HL-60 (cell line): ENCODE measurements around the gene ENPP7.

Experiments
- DNase-seq, 2 experiments: peaks; one replicate each; pipeline ENCODE4 v3.0.0-alpha.2; 2010 to 2020; ENCODE audit warnings: low read depth in 1 of 2, low spot score in 1 of 2
- H3K27ac ChIP-seq: fragments of 250-450 bp; sonication (Bioruptor Pico); replicated peaks from 2 replicates; pipeline ENCODE4 v1.5.1; 2020; ENCODE audit warnings: mild to moderate bottlenecking, moderate library complexity
- H3K27me3 ChIP-seq: fragments of 250-450 bp; sonication (Bioruptor Pico); 2 replicates; pipeline ENCODE4 v1.5.1; 2021; ENCODE audit warnings: mild to moderate bottlenecking, moderate library complexity; ENCODE audit not compliant: insufficient read depth, poor library complexity, severe bottlenecking
- H3K4me3 ChIP-seq: replicated peaks from 2 replicates; pipeline ENCODE4 v1.5.1; 2011; ENCODE audit warnings: mild to moderate bottlenecking, control low read depth, low read length; ENCODE audit not compliant: insufficient read depth
- GABPA ChIP-seq: IDR thresholded peaks from 2 replicates; pipeline ENCODE4 v1.6.1; 2012; ENCODE audit warnings: low read depth
- POLR2AphosphoS5 ChIP-seq: IDR thresholded peaks from 2 replicates; pipeline ENCODE4 v1.6.1; 2012; ENCODE audit warnings: low read depth
- SPI1 ChIP-seq: IDR thresholded peaks from 2 replicates; pipeline ENCODE4 v1.6.1; 2012; ENCODE audit warnings: low read depth, mild to moderate bottlenecking, borderline replicate concordance
- TF ChIP-seq, protein P1 (sequence below): IDR thresholded peaks from 2 replicates; pipeline ENCODE4 v1.6.1; 2012; ENCODE audit warnings: low read depth; ENCODE audit not compliant: insufficient replicate concordance
- TF ChIP-seq, protein P2 (sequence below): IDR thresholded peaks from one replicate; pipeline ENCODE4 v1.5.1; 2011; ENCODE audit warnings: low read length, control low read depth, inconsistent platforms; ENCODE audit not compliant: insufficient read depth

The ENPP7 gene

DNA sequence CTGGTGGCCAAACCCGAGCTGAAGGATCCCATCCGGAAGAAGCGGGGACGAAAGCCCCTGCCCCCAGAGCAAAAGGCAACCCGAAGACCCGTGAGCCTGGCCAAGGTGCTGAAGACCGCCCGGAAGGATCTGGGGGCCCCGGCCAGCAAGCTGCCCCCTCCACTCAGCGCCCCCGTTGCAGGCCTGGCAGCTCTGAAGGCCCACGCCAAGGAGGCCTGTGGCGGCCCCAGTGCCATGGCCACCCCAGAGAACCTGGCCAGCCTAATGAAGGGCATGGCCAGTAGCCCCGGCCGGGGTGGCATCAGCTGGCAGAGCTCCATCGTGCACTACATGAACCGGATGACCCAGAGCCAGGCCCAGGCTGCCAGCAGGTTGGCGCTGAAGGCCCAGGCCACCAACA is 53.1 kb downstream of the ENPP7 start:
- Histone ChIP-seq H3K4me3 (no peak overlapping the region), H3K27ac (no peak overlapping the region), H3K27me3 (peaks cover 14% of the 10 kb centered on the region)
- DNase-seq: no peak
- TF ChIP-seq GABPA (no peak), POLR2AphosphoS5 (no peak), SPI1 (no peak)
- TF ChIP-seq, protein P1, sequence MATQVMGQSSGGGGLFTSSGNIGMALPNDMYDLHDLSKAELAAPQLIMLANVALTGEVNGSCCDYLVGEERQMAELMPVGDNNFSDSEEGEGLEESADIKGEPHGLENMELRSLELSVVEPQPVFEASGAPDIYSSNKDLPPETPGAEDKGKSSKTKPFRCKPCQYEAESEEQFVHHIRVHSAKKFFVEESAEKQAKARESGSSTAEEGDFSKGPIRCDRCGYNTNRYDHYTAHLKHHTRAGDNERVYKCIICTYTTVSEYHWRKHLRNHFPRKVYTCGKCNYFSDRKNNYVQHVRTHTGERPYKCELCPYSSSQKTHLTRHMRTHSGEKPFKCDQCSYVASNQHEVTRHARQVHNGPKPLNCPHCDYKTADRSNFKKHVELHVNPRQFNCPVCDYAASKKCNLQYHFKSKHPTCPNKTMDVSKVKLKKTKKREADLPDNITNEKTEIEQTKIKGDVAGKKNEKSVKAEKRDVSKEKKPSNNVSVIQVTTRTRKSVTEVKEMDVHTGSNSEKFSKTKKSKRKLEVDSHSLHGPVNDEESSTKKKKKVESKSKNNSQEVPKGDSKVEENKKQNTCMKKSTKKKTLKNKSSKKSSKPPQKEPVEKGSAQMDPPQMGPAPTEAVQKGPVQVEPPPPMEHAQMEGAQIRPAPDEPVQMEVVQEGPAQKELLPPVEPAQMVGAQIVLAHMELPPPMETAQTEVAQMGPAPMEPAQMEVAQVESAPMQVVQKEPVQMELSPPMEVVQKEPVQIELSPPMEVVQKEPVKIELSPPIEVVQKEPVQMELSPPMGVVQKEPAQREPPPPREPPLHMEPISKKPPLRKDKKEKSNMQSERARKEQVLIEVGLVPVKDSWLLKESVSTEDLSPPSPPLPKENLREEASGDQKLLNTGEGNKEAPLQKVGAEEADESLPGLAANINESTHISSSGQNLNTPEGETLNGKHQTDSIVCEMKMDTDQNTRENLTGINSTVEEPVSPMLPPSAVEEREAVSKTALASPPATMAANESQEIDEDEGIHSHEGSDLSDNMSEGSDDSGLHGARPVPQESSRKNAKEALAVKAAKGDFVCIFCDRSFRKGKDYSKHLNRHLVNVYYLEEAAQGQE: no peak
- TF ChIP-seq, protein P2, sequence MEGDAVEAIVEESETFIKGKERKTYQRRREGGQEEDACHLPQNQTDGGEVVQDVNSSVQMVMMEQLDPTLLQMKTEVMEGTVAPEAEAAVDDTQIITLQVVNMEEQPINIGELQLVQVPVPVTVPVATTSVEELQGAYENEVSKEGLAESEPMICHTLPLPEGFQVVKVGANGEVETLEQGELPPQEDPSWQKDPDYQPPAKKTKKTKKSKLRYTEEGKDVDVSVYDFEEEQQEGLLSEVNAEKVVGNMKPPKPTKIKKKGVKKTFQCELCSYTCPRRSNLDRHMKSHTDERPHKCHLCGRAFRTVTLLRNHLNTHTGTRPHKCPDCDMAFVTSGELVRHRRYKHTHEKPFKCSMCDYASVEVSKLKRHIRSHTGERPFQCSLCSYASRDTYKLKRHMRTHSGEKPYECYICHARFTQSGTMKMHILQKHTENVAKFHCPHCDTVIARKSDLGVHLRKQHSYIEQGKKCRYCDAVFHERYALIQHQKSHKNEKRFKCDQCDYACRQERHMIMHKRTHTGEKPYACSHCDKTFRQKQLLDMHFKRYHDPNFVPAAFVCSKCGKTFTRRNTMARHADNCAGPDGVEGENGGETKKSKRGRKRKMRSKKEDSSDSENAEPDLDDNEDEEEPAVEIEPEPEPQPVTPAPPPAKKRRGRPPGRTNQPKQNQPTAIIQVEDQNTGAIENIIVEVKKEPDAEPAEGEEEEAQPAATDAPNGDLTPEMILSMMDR: no peak

DNA sequence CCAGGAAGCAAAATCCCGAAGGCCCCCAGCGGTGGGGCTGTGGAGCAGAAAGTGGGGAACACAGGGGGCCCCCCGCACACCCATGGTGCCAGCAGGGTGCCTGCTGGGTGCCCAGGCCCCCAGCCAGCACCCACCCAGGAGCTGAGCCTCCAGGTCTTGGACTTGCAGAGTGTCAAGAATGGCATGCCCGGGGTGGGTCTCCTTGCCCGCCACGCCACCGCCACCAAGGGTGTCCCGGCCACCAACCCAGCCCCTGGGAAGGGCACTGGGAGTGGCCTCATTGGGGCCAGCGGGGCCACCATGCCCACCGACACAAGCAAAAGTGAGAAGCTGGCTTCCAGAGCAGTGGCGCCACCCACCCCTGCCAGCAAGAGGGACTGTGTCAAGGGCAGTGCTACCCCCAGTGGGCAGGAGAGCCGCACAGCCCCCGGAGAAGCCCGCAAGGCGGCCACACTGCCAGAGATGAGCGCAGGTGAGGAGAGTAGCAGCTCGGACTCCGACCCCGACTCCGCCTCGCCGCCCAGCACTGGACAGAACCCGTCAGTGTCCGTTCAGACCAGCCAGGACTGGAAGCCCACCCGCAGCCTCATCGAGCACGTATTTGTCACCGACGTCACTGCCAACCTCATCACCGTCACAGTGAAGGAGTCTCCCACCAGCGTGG is 53.7 kb downstream of the ENPP7 start:
- H3K4me3 ChIP-seq: no peak overlapping the region
- no peak overlapping the region for H3K27ac ChIP-seq
- TF ChIP-seq GABPA: no peak
- TF ChIP-seq, protein P2: no peak
- no peak for TF ChIP-seq SPI1
- TF ChIP-seq, protein P1: no peak
- no peak for TF ChIP-seq POLR2AphosphoS5
- DNase-seq: no peak
- peaks cover 20% of the 10 kb centered on the region for H3K27me3 ChIP-seq

DNA sequence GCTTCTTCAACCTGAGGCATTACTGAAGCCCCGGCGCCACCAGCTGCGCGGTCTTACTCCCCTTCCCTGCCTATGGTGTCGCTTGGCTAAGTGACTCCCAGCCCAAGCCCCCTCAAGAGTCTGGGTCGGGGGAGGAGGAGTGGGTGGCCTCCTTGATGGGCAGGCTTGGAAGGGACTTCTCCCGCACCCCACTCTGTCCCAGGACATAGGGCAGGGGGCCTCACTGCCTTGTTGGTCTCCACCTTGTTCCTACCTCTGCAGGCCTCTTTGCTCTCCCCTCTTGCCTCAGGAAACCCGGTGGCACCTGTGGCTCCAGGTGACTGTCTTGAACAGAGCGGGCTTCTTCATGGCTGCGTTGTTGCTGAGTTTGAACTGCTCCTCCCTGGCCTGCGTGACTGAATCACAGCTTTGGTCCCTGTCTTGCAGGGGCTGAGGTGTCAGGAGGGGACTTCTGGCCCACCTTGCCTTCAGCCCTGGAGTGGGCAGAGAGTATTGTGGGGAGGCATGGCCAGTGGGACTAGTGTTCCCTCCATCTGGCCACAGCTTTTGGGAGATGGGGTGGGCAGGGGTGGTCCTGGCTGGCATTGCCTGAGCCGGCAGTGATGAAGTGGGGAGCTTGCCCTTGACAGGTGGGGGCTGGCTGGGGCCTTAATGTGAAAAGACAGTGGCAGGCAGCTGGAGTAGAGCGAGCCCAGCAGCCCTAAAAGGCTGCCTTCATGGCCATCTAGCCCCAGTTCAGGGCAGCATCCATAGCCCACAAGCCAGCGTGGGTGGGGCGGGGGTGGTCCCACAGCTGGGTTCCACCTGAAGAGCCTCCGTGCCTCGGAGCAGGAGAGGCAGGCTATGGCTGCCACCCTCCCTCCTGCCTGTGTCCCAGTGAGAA is 54.5 kb downstream of the ENPP7 start:
- H3K27me3 ChIP-seq: peaks cover 27% of the 10 kb centered on the region
- H3K4me3 ChIP-seq: no peak overlapping the region
- no peak overlapping the region for H3K27ac ChIP-seq
- TF ChIP-seq, protein P1: no peak
- no peak for DNase-seq
